Activated B cell treated with CpG ODN at 0.5 μM for 24 hours (primary cell): Measurements from ENCODE around the gene GGTLC1. TPM values are rescaled to one million over a fixed set of nuclear protein-coding genes. Genes with fewer than 3 reads are reported as not detected.
A peak's percentile ranks its signal among the peaks of the same experiment; 100 is the strongest.

ENCODE experiments used
- ATAC-seq: fragments of 200-7000 bp; cut with Tn5 transposase; one replicate; pipeline ENCODE4 v1.10.0; 2021; ENCODE audit warnings: low read depth, mild to moderate bottlenecking, moderate library complexity
- CTCF ChIA-PET: fragments of 350-600 bp; sonication (Branson Sonifier 250); formaldehyde crosslinking; loops from one replicate; lab custom pipeline; 2021; ENCODE audit warnings: antibody characterized with exemption; lab: Charles Lee
- POLR2A ChIA-PET: fragments of 350-600 bp; sonication (Branson Sonifier 250); formaldehyde crosslinking; loops from one replicate; lab custom pipeline; 2021; ENCODE audit warnings: antibody characterized with exemption; lab: Charles Lee
- DNase-seq: peaks from one replicate; pipeline ENCODE4 v3.0.0; 2022
- H3K27ac Mint-ChIP-seq: one replicate; pipeline ENCODE4 v1.8.0; 2020; ENCODE audit warnings: mixed read lengths
- H3K27me3 Mint-ChIP-seq: one replicate; pipeline ENCODE4 v1.8.0; 2021; ENCODE audit warnings: mixed read lengths
- H3K36me3 Mint-ChIP-seq: one replicate; pipeline ENCODE4 v1.8.0; 2021; ENCODE audit warnings: low read depth, mixed read lengths
- H3K4me1 Mint-ChIP-seq: one replicate; pipeline ENCODE4 v1.8.0; 2021; ENCODE audit warnings: mixed read lengths
- H3K4me3 Mint-ChIP-seq: one replicate; pipeline ENCODE4 v1.8.0; 2020; ENCODE audit warnings: mild to moderate bottlenecking, mixed read lengths
- H3K9me3 Mint-ChIP-seq: one replicate; pipeline ENCODE4 v1.8.0; 2020; ENCODE audit warnings: mixed read lengths
- intact Hi-C: fragments of 100-400 bp; cut with micrococcal nuclease; formaldehyde crosslinking; loops from one replicate; pipeline ENCODE4 v1.15.1; 2024
- total RNA-seq: library from RNA; stranded (reverse); gene quantifications from 2 replicates; pipeline ENCODE4 v1.2.3, GENCODE V29; 2022
- TF ChIP-seq, protein P1 (sequence below): fragments of 200-600 bp; IDR thresholded peaks from one replicate; pipeline ENCODE4 v1.8.0; 2022; ENCODE audit warnings: antibody characterized with exemption, mild to moderate bottlenecking

Gene GGTLC1
- total RNA-seq, 1 donor from 2014 or later, result not detected

GRCh38 chr20:24006626-24007025 is 18.0 kb upstream of the GGTLC1 start:
- intact Hi-C loops, result no loop called here
- H3K27me3 Mint-ChIP-seq, result no peaks in the 10 kb centered on the region
- ChIA-PET POLR2A (no interaction called here), CTCF (no interaction called here)
- no peak overlapping the region for H3K4me3 Mint-ChIP-seq
- peaks cover 2% of the 10 kb centered on the region for H3K4me1 Mint-ChIP-seq
- ATAC-seq, result no peak
- no peak overlapping the region for H3K27ac Mint-ChIP-seq
- H3K36me3 Mint-ChIP-seq, result no peaks in the 10 kb centered on the region
- no peak for DNase-seq
- no peaks in the 10 kb centered on the region for H3K9me3 Mint-ChIP-seq
- TF ChIP-seq, protein P1, sequence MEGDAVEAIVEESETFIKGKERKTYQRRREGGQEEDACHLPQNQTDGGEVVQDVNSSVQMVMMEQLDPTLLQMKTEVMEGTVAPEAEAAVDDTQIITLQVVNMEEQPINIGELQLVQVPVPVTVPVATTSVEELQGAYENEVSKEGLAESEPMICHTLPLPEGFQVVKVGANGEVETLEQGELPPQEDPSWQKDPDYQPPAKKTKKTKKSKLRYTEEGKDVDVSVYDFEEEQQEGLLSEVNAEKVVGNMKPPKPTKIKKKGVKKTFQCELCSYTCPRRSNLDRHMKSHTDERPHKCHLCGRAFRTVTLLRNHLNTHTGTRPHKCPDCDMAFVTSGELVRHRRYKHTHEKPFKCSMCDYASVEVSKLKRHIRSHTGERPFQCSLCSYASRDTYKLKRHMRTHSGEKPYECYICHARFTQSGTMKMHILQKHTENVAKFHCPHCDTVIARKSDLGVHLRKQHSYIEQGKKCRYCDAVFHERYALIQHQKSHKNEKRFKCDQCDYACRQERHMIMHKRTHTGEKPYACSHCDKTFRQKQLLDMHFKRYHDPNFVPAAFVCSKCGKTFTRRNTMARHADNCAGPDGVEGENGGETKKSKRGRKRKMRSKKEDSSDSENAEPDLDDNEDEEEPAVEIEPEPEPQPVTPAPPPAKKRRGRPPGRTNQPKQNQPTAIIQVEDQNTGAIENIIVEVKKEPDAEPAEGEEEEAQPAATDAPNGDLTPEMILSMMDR, result no peak

DNA sequence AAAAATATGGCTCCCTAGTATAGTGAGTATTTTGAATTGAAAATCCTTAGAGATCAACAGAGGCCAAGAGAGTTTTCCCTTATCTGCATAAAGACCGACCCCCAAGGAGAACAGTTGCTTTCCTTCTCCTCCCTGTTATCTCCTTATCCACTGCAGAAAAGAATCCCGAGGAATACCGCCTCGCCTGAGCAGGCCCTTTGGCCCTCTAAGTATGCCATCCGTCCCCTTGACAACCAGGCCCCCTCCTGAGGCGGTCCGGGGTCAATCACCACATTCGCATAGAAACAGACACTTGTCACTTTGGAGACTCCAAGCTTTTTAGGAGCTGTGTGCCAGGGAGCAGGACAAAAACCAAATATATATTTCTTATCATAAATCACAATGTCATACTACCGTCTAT is 15.9 kb upstream of the GGTLC1 start:
- H3K9me3 Mint-ChIP-seq, result no peaks in the 10 kb centered on the region
- no peak for ATAC-seq
- peaks cover 2% of the 10 kb centered on the region for H3K4me1 Mint-ChIP-seq
- ChIA-PET POLR2A (no interaction called here), CTCF (no interaction called here)
- TF ChIP-seq, protein P1, result no peak
- intact Hi-C loops, result no loop called here
- H3K27me3 Mint-ChIP-seq, result no peaks in the 10 kb centered on the region
- no peaks in the 10 kb centered on the region for H3K36me3 Mint-ChIP-seq
- no peak overlapping the region for H3K27ac Mint-ChIP-seq
- DNase-seq, result no peak
- H3K4me3 Mint-ChIP-seq, result no peak overlapping the region

- H3K27me3 Mint-ChIP-seq, result peaks cover 2% of the 10 kb centered on the region
- H3K4me1 Mint-ChIP-seq, result peaks cover 2% of the 10 kb centered on the region
- POLR2A ChIA-PET, result no interaction called here
- intact Hi-C loops, result no loop called here
- no peak for DNase-seq
- no peaks in the 10 kb centered on the region for H3K36me3 Mint-ChIP-seq
- no peak overlapping the region for H3K4me3 Mint-ChIP-seq
- no peaks in the 10 kb centered on the region for H3K9me3 Mint-ChIP-seq
- TF ChIP-seq, protein P1, result no peak
- ATAC-seq, result no peak
- CTCF ChIA-PET, result no interaction called here
- H3K27ac Mint-ChIP-seq, result no peak overlapping the region
These were observed 14.3 kb upstream of the GGTLC1 start for GRCh38 chr20:24002896-24003295.

- intact Hi-C loops, result no loop called here
- Mint-ChIP-seq H3K4me1 (peaks cover 2% of the 10 kb centered on the region), H3K36me3 (no peaks in the 10 kb centered on the region), H3K27ac (no peak overlapping the region), H3K9me3 (no peaks in the 10 kb centered on the region), H3K4me3 (no peak overlapping the region), H3K27me3 (peaks cover 2% of the 10 kb centered on the region)
- ChIA-PET POLR2A (no interaction called here), CTCF (no interaction called here)
- DNase-seq, result no peak
- ATAC-seq, result peak; percentile 18
- TF ChIP-seq, protein P1, result no peak
These were observed 13.3 kb upstream of the GGTLC1 start for GRCh38 chr20:24001712-24002405.

- H3K4me3 Mint-ChIP-seq, result no peak overlapping the region
- ChIA-PET CTCF (no interaction called here), POLR2A (no interaction called here)
- DNase-seq (no peak), ATAC-seq (no peak)
- H3K27me3 Mint-ChIP-seq, result peaks cover 2% of the 10 kb centered on the region
- TF ChIP-seq, protein P1, result no peak
- intact Hi-C loops, result loop anchor here (5.0 kb wide), 2 partner anchors 557 to 1068 kb away; no protein-coding TSS in a partner anchor
- no peaks in the 10 kb centered on the region for H3K36me3 Mint-ChIP-seq
- no peak overlapping the region for H3K27ac Mint-ChIP-seq
- peaks cover 2% of the 10 kb centered on the region for H3K4me1 Mint-ChIP-seq
- H3K9me3 Mint-ChIP-seq, result no peaks in the 10 kb centered on the region
These were observed 10.3 kb upstream of the GGTLC1 start for GRCh38 chr20:23998844-23999243.
